Ishikawa (cell line): ENCODE data around the gene ARCN1.

Experiments used
- YY1 ChIP-seq: IDR thresholded peaks from 2 replicates; pipeline ENCODE4 v1.6.1; 2012; ENCODE audit warnings: low read depth
- TF ChIP-seq, protein P1 (sequence below): IDR thresholded peaks from 2 replicates; pipeline ENCODE4 v1.6.1; 2012
- TF ChIP-seq, protein P2 (sequence below): IDR thresholded peaks from 2 replicates; pipeline ENCODE4 v1.6.1; 2012; ENCODE audit warnings: low read depth, mild to moderate bottlenecking

DNA sequence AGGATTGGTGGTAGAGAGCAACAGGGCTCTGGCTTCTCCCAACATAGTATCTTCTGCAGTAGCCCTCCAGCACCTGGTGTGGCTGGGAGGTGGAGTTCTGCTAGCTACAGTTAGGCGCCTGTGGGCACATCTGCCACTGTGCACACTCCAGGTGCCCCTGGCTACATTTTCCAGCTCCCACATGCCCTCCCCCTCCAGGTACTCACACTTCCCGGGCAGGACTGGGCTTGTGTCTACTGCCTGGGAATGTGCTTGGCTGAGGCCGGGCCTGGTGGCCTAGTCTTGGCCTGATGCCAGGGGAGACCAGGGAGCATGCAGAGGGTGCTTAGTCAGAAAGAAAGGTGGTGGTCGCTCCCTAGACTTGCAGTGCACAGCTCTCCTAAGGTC is 51.1 kb downstream of the ARCN1 start:
- TF ChIP-seq, protein P1, sequence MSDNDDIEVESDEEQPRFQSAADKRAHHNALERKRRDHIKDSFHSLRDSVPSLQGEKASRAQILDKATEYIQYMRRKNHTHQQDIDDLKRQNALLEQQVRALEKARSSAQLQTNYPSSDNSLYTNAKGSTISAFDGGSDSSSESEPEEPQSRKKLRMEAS = no peak
- TF ChIP-seq, protein P2, sequence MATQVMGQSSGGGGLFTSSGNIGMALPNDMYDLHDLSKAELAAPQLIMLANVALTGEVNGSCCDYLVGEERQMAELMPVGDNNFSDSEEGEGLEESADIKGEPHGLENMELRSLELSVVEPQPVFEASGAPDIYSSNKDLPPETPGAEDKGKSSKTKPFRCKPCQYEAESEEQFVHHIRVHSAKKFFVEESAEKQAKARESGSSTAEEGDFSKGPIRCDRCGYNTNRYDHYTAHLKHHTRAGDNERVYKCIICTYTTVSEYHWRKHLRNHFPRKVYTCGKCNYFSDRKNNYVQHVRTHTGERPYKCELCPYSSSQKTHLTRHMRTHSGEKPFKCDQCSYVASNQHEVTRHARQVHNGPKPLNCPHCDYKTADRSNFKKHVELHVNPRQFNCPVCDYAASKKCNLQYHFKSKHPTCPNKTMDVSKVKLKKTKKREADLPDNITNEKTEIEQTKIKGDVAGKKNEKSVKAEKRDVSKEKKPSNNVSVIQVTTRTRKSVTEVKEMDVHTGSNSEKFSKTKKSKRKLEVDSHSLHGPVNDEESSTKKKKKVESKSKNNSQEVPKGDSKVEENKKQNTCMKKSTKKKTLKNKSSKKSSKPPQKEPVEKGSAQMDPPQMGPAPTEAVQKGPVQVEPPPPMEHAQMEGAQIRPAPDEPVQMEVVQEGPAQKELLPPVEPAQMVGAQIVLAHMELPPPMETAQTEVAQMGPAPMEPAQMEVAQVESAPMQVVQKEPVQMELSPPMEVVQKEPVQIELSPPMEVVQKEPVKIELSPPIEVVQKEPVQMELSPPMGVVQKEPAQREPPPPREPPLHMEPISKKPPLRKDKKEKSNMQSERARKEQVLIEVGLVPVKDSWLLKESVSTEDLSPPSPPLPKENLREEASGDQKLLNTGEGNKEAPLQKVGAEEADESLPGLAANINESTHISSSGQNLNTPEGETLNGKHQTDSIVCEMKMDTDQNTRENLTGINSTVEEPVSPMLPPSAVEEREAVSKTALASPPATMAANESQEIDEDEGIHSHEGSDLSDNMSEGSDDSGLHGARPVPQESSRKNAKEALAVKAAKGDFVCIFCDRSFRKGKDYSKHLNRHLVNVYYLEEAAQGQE = no peak
- no peak for TF ChIP-seq YY1
